IPS-NIHi7 (cell line): ENCODE measurements around the gene IDS.
A peak's percentile ranks its signal among the peaks of the same experiment; 100 is the strongest.
"Not testable (repeated sequence)": the region's sequence is repeated elsewhere in the genome, so short reads cannot be mapped to it uniquely, and the experiment has no call there.

Source experiments
- DNase-seq: peaks from one replicate; pipeline ENCODE4 v3.0.0; 2012; ENCODE audit warnings: mixed read lengths; ENCODE audit errors: extremely low spot score

IDS gene

DNA sequence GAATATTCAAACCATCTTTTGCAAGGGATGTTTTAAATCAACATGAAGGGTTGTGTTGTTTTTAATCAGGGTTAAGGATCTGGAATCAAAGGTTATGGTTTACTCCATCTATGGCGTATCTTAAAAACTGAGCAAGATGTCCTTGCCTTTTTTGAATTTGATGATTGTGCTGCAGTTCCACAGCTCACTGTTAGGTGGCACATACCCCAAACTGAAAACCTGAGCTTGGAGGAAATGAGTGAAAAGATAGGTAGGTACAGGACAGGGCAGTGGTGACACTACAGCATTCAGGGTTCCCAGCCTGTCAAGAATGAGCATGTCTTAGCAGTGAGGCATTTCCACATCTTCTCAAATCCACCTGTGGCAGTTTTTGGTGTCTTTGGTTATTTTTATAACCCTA is 22.6 kb upstream of the IDS start:
- no peak for DNase-seq

DNA sequence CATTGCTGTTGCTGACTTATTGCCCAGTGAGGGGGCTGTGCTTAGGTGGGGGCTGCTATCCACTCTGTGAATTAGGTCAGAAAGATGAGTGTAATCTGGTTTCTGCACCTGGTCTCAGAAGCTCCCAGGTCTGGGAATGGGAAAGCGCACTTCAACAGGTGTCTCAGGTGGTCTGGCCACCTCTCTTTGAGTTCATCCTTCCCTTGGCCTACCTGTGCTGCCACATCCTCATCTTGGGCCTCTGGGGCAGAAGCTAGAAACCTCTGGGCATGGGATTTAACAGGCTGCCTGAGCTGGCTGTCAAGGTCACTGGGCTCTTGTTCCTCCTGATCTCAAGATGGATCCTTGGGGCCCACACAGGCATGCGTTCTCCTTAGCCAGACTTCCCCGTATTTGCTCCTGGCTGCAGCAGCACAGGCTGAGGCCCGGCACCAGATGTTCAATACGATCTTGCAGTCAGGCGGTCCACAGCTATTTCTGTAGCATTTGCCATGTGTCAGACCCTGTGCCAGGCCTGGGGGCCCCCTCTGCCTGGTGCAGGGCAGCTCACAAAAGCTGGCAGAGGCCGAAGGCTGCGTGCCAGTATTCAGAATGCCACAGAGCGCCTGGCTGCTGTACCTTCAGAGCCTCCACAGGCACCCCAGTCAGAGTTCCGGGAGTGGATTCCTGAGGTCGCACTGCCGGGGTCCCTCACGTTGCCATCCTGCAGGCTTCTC is 21.4 kb upstream of the IDS start:
- not testable (repeated sequence) for DNase-seq

DNA sequence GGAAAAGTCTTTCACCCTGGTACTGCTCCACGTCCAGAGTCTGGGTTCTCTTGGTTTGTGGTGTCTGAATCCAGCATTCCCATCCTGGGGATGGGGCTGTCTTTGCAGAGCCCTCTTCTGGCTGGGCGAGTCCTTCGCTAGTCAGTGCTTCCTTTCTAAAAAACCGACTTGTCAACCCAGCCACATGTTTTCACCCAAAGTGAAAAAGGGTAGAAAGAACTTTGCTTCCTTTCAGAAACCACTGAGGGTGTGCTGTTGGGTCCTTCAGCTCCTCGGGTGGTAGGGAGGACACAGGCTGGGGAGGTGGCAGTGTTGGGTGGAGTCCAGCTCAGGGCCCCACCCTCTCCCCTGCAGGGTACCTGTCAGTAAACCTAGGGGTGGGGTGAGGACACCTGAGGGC is 20.8 kb upstream of the IDS start:
- not testable (repeated sequence) for DNase-seq

DNA sequence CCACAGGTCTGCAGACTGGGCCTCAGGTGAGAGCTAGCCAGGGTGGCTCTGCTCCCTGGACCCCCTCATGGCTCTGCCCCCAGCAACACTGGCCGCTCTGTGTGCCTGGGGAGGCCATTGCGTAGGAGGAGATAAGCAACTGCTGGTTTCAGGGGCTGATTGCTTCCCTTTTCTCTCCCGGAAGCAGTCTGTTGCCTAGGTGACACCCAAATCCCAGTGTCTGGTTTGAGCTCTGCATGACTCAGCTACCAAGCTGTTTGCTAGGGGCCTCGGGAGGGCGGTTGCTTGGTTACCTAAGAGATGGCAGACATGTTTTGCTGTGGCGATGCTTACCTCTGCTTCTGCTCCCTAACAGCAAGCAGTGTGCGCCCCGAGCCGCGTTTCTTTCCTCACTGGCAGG is 20.3 kb upstream of the IDS start:
- DNase-seq = not testable (repeated sequence)

DNA sequence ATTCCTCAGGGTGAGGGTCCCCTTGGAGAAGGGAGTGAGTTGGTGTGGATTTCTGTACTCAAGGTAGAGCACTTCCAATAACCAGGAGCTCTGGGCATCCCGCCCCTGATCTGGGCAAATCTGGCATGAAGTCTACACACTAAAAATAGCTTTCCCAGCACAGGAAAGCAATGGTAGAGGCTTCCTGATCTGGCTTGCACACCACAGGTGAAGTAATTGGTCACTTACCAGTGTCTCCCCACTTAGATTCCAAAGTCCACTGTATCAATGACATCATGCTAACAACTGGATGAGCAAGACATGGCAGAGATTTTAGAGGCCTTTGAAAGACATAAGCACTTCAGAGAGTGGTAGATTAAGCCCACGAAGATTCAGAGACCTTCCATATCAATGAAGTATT is 17.8 kb upstream of the IDS start:
- DNase-seq = no peak

DNA sequence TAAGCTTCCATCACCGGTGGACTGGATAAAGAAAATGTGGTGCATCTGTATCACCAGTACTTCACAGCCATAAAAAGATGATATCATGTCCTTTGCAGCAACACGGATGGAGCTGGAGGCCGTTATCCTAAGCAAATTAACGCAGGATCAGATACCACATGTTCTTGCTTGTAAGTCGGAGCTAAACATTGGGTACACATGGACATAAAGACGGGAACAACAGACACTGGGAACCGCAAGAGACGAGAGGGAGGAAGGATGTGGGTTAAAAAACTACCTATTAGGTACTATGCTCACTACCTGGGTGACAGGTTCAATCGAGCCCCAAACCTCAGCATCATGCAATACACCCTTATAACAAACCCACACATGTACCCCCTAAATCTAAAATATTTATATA is 16.3 kb upstream of the IDS start:
- DNase-seq = no peak

DNA sequence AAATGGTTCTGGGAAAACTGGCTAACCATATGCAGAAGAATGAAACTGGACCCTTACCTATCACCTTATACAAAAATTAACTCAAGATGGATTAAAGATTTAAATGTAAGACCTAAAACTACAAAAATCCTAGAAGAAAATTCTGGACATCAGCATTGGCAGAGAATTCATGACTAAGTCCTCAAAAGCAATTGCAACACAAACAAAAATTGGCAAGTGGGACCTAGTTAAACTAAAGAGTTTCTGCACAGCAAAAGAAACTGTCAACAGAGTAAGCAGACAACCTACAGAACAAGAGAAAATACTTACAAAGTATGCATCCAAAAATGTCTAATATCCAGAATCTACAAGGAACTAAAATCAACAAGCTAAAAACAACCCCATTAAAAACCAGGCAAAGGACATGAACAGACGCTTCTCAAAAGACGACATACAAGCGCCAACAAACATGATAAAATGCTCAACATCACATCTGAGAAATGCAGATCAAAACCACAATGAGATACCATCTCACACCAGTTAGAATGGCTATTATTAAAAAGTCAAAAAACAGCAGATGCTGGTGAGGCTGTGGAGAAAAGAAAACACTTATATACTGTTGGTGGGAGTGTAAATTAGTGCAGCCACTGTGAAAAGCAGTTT is 15.7 kb upstream of the IDS start:
- not testable (repeated sequence) for DNase-seq

DNA sequence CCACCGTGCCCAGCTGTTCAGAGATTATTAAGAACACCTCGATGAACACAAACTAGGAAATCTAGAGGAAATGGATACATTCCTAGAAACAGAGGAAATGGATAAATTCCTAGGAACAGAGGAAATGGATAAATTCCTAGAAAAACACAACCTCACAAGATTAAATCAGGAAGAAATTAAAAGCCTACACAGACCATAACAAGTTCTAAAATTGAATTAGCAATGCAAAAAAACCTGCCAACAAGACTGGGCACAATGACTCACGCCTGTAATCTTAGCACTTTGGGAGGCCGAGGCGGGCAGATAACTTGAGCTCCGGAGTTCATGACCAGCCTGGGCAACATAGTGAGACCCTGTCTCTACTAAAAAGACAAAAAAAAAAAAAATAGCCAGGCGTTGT is 13.1 kb upstream of the IDS start:
- no peak for DNase-seq

DNA sequence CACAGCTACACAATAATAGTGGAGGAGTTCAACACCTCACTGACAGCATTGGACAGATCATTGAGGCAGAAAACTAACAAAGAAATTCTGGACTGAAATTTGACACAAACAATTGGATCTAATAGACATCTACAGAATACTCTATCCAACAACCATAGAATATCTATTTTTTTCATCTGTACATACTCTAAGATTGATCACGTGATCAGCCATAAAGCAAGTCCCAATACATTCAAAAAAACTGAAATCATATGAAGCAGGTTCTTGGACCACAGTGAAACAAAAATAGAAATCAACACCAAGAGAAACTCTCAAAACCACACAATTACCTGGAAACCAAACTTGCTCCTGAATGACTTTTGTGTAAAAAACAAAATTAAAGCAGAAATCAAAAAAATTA is 12.2 kb upstream of the IDS start:
- no peak for DNase-seq

DNA sequence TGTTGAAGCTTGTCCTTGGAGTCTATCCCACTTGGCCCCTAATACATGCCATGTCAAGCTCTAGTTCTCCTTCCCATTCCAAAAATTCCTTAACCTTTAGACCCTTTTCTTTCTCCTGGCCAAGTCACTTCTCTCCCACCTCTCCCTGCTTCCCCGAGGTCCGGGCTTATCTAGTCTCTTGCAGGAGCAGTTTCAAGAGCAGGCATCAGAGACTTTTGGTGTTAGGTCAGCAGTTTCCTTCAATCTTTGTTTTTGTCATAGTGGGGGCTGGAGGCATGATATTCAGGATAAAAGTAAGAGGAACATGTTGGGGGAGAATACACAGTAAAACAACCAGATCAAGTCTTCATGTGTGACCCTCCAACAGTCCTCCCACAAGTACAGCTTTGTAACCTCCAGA is 11.5 kb upstream of the IDS start:
- DNase-seq = no peak

DNA sequence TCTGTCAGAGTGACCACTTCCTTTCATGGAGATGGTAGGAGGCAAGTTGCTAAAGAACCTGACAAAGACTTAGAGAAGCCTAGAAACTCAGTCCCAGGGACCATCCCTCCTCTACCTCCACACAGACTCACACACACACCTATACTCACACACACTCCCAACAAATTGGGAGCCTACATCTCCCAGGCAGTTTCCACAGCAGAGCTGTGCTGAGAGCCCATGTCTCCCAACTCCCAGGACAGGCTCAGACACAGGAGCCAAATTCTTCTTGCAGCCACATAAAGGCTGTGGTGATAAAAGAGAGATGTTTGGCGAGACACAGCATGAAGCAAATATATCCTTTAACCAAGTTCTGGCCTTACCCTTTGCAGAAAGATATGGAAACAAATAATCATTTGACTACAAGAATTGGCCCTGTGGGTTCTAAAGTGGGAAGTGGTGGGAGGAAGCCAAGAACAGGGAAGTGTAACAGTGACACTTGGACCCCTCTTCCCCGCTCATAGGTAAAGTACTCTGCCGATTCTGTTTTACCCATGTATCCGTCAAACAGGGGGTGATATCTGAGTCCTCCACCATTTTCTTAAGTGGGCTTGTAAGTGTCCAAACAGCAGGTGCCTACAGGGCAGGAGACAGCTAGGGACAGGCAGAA is 11.0 kb upstream of the IDS start:
- no peak for DNase-seq

DNA sequence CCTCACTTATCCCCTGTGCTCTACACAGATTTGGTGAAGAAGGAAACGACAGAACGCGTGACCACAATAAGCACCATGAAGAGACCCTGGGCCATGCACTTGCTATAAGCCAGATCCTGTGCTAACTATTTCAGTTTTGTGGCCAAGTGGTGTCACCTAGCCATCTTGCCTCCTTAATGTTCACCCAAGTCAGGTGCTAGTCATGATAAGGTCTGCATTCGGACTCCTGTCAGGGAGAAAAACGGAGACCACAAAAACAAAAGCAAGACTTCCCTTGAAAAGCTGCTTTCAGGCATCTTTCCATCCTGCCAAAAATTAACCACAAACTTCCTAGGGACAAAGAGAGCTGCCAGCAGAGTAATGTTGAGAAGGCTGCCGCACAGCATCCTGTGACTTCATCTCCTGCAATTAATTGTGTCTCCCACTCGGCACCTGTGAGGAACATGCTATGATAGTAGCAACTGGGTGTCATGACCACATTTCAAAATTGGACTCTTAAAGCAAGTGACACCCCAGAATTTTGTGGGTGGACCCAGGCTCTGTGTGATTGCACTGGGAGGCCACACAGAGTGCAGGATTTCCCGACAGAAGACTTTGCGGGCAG is 8.8 kb upstream of the IDS start:
- no peak for DNase-seq

DNA sequence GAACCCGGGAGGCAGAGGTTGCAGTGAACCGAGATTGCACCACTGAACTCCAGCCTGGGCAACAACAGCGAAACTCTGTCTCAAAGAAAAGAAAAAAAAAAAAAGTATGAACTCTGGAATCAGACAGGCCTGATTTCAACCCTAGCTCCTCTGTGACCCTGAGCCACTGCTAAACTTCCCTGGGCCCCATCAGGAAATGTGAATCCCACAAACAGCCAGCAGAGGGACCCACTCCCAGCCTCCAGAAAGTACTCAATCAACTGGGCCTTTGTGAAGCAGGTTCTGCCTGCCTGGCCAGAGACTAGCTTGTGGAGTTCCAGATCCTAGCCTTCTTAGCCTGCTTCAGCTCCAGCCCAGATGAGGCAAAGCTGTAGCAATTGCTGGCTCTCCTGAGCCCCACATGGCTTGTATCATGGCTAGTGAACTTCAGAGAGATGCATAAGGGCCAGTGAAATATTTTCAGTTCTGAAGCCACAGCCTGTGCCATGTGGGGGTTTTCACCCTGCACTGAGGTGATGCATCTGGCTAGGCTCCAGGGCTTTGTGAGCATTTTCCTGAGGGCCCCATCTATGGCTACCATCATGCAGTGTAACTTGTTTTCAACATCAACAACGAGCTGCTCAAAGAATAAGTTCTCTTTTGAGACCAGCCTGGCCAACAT is 7.2 kb upstream of the IDS start:
- peak; percentile 49 for DNase-seq

DNA sequence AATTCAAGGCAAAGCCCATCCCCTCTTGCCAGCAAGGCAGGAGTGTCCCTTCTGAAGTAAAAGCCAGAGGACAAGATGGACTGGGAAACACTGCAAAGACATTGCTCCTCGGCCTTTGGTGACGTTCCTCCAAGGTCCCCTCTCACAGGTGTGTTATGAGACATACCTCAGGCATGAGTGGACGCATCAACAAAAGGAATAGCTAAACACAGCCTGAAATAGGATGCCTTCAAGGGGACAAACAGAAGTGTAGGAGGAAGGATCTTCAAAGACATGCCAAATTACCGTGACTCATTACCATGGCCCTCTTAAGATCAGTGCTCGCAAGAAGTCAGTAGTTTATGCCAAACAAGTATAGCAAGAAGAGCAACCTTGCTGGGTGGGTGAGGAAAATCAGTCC is 6.0 kb upstream of the IDS start:
- DNase-seq = no peak

DNA sequence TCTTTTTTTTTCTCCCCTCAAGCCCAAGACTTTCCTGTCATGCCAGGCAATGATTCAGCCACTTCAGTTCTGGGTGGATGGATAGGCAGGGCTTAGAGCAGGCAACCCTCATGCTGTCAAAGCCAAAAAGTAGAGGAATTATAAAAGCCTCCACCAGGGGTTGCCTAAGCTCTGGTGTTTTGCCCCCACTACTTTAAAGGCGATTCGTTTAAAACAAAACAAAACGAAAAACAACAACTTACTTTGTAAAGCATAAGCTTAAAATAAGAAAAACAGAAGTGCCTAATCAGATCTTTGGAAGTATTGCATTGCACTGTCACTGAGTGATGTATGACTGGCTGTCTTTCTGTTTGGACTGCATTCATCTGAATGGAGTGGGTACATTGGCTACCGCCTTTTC is 5.3 kb upstream of the IDS start:
- DNase-seq = no peak

DNA sequence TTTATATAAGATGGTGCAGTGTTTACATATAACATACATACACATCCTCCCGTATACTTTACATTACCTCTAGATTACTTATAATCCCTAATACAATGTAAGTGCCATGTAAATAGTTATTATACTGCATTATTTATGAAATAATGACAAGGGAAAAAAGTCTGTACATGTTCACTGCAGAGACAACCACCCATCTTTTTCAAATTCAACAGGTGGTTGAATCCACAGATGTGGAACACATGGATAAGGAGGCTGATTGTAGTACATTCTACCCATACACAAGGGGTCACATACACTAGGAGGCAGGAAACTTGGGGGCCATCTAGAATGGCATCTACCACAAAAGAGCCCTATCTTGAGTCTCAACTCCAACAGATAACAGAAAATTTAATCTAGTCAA is 3.4 kb upstream of the IDS start:
- no peak for DNase-seq

DNA sequence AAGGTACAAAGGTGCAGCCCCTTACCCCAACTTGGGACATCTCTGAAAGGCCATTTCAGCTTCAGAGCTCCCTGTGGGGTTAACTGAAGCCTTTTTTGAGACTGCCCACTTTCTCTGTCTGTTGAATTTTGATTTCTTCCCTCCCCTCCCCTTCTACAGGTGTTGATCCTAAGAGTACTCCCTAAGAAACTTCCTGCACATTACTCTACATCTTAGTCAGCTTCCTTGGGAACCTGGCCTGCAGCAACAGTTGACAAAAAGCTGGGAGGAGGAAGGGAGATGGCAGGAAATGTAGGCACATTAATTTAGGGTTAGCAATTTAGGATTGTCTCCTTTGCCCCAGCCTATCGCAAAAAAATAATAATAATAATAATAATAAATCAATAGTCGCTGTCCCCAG is 1.2 kb upstream of the IDS start:
- no peak for DNase-seq

DNA sequence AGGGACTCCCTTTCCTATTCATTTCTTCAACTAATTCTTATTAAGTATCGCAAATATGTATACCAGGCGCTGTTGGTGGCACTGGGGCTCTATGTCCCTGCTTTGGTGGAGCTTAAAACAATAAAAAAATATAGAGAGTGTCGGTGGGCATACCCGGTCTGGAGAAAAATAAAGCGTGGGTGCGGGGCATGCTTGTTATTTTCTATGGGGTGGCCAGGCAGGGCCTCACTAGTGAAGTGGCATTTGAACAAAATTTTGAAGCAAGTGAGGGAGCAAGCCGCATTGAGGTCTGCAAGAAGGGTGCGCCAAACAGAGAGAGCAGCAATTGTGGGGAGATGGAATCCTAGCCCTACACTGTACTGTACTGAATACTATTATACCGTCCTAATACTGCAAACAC is 565 bp upstream of the IDS start:
- no peak for DNase-seq

DNA sequence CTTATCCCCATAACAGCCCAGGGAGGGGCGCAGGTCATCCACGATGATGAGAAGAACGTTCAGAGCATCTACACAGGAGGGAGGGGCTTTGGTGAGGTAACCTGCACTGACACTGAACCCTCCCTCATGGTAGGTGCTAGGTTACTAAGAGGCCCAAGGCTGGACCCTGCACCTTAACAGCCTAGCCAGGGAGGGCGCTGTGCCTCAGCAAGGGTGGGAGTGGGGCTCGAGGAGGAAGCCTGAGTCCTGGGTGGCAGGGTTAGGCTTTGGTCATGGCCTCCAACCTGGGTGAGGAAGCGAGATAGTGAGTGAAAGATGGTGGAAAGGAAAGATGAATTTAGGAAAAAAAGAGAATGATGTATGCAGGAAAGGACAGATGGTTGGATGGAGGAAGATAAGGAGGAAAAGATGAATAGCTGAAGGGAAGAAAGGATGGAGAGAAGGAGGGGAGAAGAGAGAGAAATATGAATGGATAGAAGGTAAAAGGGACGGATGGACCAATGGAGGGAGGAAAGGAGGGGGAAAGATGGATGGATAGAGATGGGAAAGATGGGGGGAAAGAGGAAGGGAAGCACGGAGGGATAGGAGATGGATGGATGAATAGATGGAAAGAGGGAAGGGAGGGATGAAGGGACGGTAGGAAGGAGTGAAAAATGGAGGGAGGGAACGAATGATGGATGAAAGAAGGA is 736 bp downstream of the IDS start:
- DNase-seq = peak; percentile 29

DNA sequence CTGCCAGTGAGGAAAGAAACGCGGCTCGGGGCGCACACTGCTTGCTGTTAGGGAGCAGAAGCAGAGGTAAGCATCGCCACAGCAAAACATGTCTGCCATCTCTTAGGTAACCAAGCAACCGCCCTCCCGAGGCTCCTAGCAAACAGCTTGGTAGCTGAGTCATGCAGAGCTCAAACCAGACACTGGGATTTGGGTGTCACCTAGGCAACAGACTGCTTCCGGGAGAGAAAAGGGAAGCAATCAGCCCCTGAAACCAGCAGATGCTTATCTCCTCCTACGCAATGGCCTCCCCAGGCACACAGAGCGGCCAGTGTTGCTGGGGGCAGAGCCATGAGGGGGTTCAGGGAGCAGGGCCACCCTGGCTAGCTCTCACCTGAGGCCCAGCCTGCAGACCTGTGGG is 1.7 kb downstream of the IDS start:
- DNase-seq = not testable (repeated sequence)

DNA sequence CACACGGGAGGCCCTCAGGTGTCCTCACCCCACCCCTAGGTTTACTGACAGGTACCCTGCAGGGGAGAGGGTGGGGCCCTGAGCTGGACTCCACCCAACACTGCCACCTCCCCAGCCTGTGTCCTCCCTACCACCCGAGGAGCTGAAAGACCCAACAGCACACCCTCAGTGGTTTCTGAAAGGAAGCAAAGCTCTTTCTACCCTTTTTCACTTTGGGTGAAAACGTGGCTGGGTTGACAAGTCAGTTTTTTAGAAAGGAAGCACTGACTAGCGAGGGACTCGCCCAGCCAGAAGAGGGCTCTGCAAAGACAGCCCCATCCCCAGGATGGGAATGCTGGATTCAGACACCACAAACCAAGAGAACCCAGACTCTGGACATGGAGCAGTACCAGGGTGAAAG is 2.2 kb downstream of the IDS start:
- not testable (repeated sequence) for DNase-seq

DNA sequence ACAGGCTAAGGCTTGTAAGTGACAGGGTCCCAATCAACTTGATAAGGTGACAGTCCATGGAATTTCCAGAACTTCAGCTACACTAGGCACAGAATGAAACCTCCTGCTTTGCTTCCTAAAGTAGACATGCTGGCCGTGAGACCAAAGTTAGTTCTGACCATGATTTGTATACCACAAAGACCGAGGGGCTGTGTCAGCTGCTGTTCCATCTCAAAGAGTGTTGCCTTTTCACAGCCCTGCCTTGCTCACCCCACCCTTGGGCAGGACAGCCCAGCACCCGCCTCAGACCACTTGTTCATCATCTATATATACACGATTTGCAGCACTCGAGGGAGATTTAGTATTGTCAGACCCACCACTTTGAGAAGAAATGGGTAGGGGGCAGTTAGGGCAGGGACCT is 5.3 kb downstream of the IDS start:
- no peak for DNase-seq
